CD4-positive, alpha-beta T cell (primary cell): ENCODE results near the gene ARID1A. TPM values are rescaled to one million over a fixed set of nuclear protein-coding genes. Genes with fewer than 3 reads are reported as not detected.

ENCODE experiments used
- ATAC-seq: fragments of 200-7000 bp; cut with Tn5 transposase; one replicate; pipeline ENCODE4 v1.10.0; 2022; ENCODE audit warnings: mild to moderate bottlenecking; ENCODE audit not compliant: poor library complexity
- CTCF ChIA-PET: fragments of 350-600 bp; sonication (Branson Sonifier 250); formaldehyde crosslinking; loops from one replicate; lab custom pipeline; 2021; ENCODE audit warnings: antibody characterized with exemption, inconsistent platforms; lab: Charles Lee
- POLR2A ChIA-PET: fragments of 350-600 bp; sonication (Branson Sonifier 250); formaldehyde crosslinking; loops from one replicate; lab custom pipeline; 2021; ENCODE audit warnings: antibody characterized with exemption, inconsistent platforms; lab: Charles Lee
- DNase-seq, 14 experiments: peaks; one replicate each; pipeline ENCODE4 v3.0.0-alpha.2; 2013 to 2020; ENCODE audit warnings: mixed read lengths in 2 of 14
- H3K27ac ChIP-seq, 2 donors: one replicate each; pipeline versions ENCODE4 v1.5.1 to v1.7.0; 2013; ENCODE audit warnings: low read length in 2 of 2, low read depth in 1 of 2, mild to moderate bottlenecking in 1 of 2
- H3K27me3 ChIP-seq, 2 experiments: 1 replicate in 1 of 2; 2 replicates in 1 of 2; pipeline versions ENCODE4 v1.6.1 to v1.7.0; 2013; ENCODE audit warnings: low read length in 2 of 2, control low read depth in 1 of 2, mild to moderate bottlenecking in 1 of 2, moderate library complexity in 1 of 2; ENCODE audit not compliant: insufficient read depth in 2 of 2, control insufficient read depth in 1 of 2
- H3K36me3 ChIP-seq: one replicate; pipeline ENCODE4 v1.6.1; 2013; ENCODE audit warnings: low read length, control low read depth; ENCODE audit not compliant: insufficient read depth
- H3K4me1 ChIP-seq: one replicate; pipeline ENCODE4 v1.6.1; 2013; ENCODE audit warnings: low read length, control low read depth; ENCODE audit not compliant: insufficient read depth
- H3K4me3 ChIP-seq: one replicate; pipeline ENCODE4 v1.5.1; 2013; ENCODE audit warnings: mild to moderate bottlenecking, low read length, moderate library complexity
- H3K9me3 ChIP-seq, 2 experiments: 1 replicate in 1 of 2; 2 replicates in 1 of 2; pipeline versions ENCODE4 v1.6.1 to v1.7.0; 2013; ENCODE audit warnings: low read length in 2 of 2, mild to moderate bottlenecking in 2 of 2, control low read depth in 1 of 2, moderate library complexity in 1 of 2; ENCODE audit not compliant: control insufficient read depth in 1 of 2, insufficient read depth in 1 of 2
- H3K27ac Mint-ChIP-seq: one replicate; pipeline ENCODE4 v1.8.0; 2020; ENCODE audit warnings: mixed read lengths
- H3K27me3 Mint-ChIP-seq: one replicate; pipeline ENCODE4 v1.8.0; 2021; ENCODE audit warnings: mixed read lengths
- H3K36me3 Mint-ChIP-seq: one replicate; pipeline ENCODE4 v1.8.0; 2021; ENCODE audit warnings: low read depth, mixed read lengths
- H3K4me1 Mint-ChIP-seq: one replicate; pipeline ENCODE4 v1.8.0; 2021; ENCODE audit warnings: low read depth, mixed read lengths
- H3K4me3 Mint-ChIP-seq: one replicate; pipeline ENCODE4 v1.8.0; 2020; ENCODE audit warnings: mild to moderate bottlenecking, mixed read lengths
- H3K9me3 Mint-ChIP-seq: one replicate; pipeline ENCODE4 v1.8.0; 2020; ENCODE audit warnings: mixed read lengths
- intact Hi-C, 2 experiments: fragments of 100-400 bp; cut with DNase I in 1 of 2; cut with micrococcal nuclease in 1 of 2; formaldehyde crosslinking; loops; one replicate each; pipeline versions ENCODE4 v1.15.1 to v1.9.0; 2023 to 2025; cut with DNase I, micrococcal nuclease
- total RNA-seq, 174 experiments: library from RNA in 2 of 174; stranded (reverse) in 2 of 174; gene quantifications; one replicate each; pipeline ENCODE4 v1.2.3 and lab custom pipeline; 2021 to 2026
- TF ChIP-seq, protein P1 (sequence below): fragments of 200-600 bp; IDR thresholded peaks from one replicate; pipeline ENCODE4 v1.8.0; 2022; ENCODE audit warnings: antibody characterized with exemption, mild to moderate bottlenecking

ARID1A gene
- total RNA-seq, 2 experiments from 2014 or later, result 102 to 103 TPM

DNA sequence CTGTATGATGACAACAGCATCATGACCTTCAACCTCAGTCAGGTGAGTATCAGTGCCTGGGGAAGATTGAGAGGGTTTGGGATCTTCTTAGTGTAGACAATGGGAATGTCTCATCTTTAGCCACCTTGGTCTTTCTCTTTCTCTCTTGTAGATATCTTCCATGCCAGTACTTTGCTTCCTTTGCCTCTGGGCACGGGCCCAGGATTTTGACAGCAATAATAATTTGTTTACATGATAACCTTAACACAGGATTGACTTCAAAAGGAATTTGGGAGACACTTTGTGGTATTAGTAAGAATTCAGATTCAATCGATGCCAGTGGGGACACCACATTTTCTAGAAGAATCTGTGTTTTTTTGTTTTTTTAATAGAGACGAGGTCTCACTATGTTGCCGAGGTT is 79.9 kb downstream of the ARID1A start:
- Mint-ChIP-seq H3K36me3 (peaks cover 93% of the 10 kb centered on the region), H3K27me3 (no peaks in the 10 kb centered on the region), H3K27ac (peak overlapping the region; percentile 38), H3K4me1 (peaks cover 16% of the 10 kb centered on the region), H3K9me3 (no peaks in the 10 kb centered on the region), H3K4me3 (no peak overlapping the region)
- Histone ChIP-seq H3K36me3 (peaks cover 100% of the 10 kb centered on the region), H3K27me3 (no peaks in the 10 kb centered on the region), H3K4me1 (peaks cover 20% of the 10 kb centered on the region), H3K9me3 (no peaks in the 10 kb centered on the region), H3K27ac (no peak overlapping the region), H3K4me3 (no peak overlapping the region)
- intact Hi-C loops, result no loop called here
- ChIA-PET CTCF (no interaction called here), POLR2A (no interaction called here)
- TF ChIP-seq, protein P1, sequence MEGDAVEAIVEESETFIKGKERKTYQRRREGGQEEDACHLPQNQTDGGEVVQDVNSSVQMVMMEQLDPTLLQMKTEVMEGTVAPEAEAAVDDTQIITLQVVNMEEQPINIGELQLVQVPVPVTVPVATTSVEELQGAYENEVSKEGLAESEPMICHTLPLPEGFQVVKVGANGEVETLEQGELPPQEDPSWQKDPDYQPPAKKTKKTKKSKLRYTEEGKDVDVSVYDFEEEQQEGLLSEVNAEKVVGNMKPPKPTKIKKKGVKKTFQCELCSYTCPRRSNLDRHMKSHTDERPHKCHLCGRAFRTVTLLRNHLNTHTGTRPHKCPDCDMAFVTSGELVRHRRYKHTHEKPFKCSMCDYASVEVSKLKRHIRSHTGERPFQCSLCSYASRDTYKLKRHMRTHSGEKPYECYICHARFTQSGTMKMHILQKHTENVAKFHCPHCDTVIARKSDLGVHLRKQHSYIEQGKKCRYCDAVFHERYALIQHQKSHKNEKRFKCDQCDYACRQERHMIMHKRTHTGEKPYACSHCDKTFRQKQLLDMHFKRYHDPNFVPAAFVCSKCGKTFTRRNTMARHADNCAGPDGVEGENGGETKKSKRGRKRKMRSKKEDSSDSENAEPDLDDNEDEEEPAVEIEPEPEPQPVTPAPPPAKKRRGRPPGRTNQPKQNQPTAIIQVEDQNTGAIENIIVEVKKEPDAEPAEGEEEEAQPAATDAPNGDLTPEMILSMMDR, result no peak
- DNase-seq, result no peak
- ATAC-seq, result no peak

DNA sequence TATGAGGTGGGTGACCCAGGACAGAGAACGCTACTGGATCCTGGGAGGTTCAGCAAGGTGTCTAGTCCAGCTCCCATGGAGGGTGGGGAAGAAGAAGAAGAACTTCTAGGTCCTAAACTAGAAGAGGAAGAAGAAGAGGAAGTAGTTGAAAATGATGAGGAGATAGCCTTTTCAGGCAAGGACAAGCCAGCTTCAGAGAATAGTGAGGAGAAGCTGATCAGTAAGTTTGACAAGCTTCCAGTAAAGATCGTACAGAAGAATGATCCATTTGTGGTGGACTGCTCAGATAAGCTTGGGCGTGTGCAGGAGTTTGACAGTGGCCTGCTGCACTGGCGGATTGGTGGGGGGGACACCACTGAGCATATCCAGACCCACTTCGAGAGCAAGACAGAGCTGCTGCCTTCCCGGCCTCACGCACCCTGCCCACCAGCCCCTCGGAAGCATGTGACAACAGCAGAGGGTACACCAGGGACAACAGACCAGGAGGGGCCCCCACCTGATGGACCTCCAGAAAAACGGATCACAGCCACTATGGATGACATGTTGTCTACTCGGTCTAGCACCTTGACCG is 83.4 kb downstream of the ARID1A start:
- H3K4me1 Mint-ChIP-seq, result peaks cover 45% of the 10 kb centered on the region
- ATAC-seq (no peak), DNase-seq (no peak)
- H3K27ac ChIP-seq, result no peak overlapping the region
- H3K27me3 Mint-ChIP-seq, result no peaks in the 10 kb centered on the region
- intact Hi-C loops, result no loop called here
- H3K27me3 ChIP-seq, result no peaks in the 10 kb centered on the region
- peak overlapping the region; percentile 25 for H3K27ac Mint-ChIP-seq
- POLR2A ChIA-PET, result interaction anchor here (1.1 to 1.4 kb wide), 2 partner anchors 9 to 56 kb away, joined by 3 to 7 read pairs; partner anchors contain the start of gene PIGV
- TF ChIP-seq, protein P1, result no peak
- peaks cover 18% of the 10 kb centered on the region for H3K4me1 ChIP-seq
- H3K4me3 ChIP-seq, result no peak overlapping the region
- H3K4me3 Mint-ChIP-seq, result no peak overlapping the region
- CTCF ChIA-PET, result interaction anchor here (1.2 kb wide), 1 partner anchor 10 kb away, joined by 6 read pairs; no protein-coding TSS in a partner anchor
- peaks cover 81% of the 10 kb centered on the region for H3K36me3 Mint-ChIP-seq
- no peaks in the 10 kb centered on the region for H3K9me3 ChIP-seq
- H3K9me3 Mint-ChIP-seq, result no peaks in the 10 kb centered on the region
- peaks cover 76% of the 10 kb centered on the region for H3K36me3 ChIP-seq

DNA sequence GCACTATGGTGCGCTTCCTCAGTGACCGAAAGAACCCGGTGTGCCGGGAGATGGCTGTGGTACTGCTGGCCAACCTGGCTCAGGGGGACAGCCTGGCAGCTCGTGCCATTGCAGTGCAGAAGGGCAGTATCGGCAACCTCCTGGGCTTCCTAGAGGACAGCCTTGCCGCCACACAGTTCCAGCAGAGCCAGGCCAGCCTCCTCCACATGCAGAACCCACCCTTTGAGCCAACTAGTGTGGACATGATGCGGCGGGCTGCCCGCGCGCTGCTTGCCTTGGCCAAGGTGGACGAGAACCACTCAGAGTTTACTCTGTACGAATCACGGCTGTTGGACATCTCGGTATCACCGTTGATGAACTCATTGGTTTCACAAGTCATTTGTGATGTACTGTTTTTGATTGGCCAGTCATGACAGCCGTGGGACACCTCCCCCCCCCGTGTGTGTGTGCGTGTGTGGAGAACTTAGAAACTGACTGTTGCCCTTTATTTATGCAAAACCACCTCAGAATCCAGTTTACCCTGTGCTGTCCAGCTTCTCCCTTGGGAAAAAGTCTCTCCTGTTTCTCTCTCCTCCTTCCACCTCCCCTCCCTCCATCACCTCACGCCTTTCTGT is 84.6 kb downstream of the ARID1A start:
- ATAC-seq (no peak), DNase-seq (no peak)
- CTCF ChIA-PET, result interaction anchor here (1.8 kb wide), 1 partner anchor 178 kb away, joined by 5 read pairs; no protein-coding TSS in a partner anchor
- Histone ChIP-seq H3K4me3 (no peak overlapping the region), H3K27me3 (no peaks in the 10 kb centered on the region), H3K36me3 (peaks cover 64% of the 10 kb centered on the region), H3K4me1 (peaks cover 30% of the 10 kb centered on the region), H3K9me3 (no peaks in the 10 kb centered on the region), H3K27ac (no peak overlapping the region)
- intact Hi-C loops, result loop anchor here in 1 of 2 experiments (10.0 kb wide), 1 partner anchor 56 kb away; no protein-coding TSS in a partner anchor
- no peak overlapping the region for H3K27ac Mint-ChIP-seq
- H3K27me3 Mint-ChIP-seq, result no peaks in the 10 kb centered on the region
- POLR2A ChIA-PET, result interaction anchor here (1.3 kb wide), 1 partner anchor 174 kb away, joined by 4 read pairs; no protein-coding TSS in a partner anchor
- H3K9me3 Mint-ChIP-seq, result no peaks in the 10 kb centered on the region
- TF ChIP-seq, protein P1, result no peak
- no peak overlapping the region for H3K4me3 Mint-ChIP-seq
- H3K36me3 Mint-ChIP-seq, result peaks cover 68% of the 10 kb centered on the region
- peaks cover 56% of the 10 kb centered on the region for H3K4me1 Mint-ChIP-seq
